Measurements from ENCODE around the gene BAG1. TPM values are rescaled to one million over a fixed set of nuclear protein-coding genes. Genes with fewer than 3 reads are reported as not detected.

BAG1 gene
- total RNA-seq, 4 donors from 2014 or later = 39.7 to 143 (median 59.4) TPM

DNA sequence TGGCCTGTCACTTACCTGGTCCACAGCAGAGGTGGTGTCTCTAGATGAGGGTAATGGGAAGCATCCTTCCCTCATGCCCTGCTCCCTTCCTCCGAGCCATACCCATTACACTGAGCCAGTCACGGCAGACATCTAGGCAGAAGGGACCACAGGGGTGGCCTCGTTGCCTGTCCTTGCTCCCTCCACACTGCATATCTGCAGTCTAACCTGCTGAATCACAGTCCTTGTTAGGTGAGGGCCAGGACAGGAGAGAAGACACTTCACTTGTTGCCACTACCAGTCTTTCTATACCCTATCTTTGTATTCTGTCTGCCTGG lies 43.0 kb downstream of the BAG1 start:
- Histone ChIP-seq H3K27ac (no peak overlapping the region), H3K9me3 (no peaks in the 10 kb centered on the region), H3K4me3 (no peak overlapping the region), H3K4me1 (peaks cover 0 to 5% of the 10 kb centered on the region in 2 donors), H3K36me3 (no peaks in the 10 kb centered on the region), H3K27me3 (no peaks in the 10 kb centered on the region)
- TF ChIP-seq POLR2A (IDR thresholded peaks at IDR 0.05) (no peak), CTCF (IDR thresholded peaks at IDR 0.05) (no peak)
- intact Hi-C loops (cut with DNase I; ENCODE audit: low total_unique reads) = loop anchor here (5.0 kb wide), 1 partner anchor 139 kb away; no protein-coding TSS in a partner anchor
- DNase-seq = no peak

DNA sequence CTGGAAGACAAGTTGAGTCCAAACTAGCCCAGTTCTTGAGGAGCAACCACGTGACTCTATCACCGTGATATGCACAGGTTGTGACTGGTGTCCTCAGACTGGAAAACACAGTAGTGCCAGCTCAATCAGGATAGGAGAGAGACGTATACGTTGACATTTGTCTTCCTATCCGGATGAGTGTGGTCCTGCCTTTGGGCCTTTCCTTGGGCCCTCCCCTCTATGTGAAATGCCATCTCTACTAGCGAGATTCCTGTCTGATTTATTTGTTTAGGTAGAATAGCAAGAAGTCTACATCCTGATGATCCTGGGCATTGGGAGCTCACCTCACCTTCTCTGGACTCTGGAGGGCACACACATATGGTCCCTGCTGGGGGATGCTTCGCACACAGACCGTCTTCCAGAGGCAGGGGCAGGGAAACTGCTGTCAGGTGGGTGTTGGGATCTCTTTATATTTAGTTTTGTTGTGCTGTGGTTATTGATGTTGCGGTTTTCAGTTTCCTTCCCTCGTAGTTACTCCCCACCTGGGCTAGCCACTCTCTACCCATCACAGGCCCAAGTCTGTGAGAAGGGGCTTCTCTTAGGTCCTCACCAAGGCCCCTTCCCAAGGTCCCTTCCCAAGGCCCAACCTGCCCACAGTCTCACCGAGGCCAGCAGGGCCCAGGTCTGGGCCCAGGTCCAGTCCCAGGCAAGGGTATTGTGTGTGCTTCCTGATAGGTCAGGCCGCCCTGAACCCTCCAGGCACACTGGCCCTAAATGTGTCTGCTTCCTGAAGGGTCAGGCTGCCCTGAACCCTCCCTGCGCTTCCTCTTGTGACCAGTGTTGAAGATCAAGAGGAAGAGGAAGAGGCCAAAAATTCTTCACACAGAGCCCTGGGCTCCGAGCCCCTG lies 43.6 kb downstream of the BAG1 start:
- Histone ChIP-seq H3K36me3 (no peaks in the 10 kb centered on the region), H3K4me3 (no peak overlapping the region), H3K27ac (no peak overlapping the region), H3K27me3 (no peaks in the 10 kb centered on the region), H3K4me1 (peaks cover 0 to 5% of the 10 kb centered on the region in 2 donors), H3K9me3 (no peaks in the 10 kb centered on the region)
- TF ChIP-seq POLR2A (IDR thresholded peaks at IDR 0.05) = no peak
- peak in 1 of 4 experiments; percentile 9 for TF ChIP-seq CTCF (IDR thresholded peaks at IDR 0.05)
- intact Hi-C loops (cut with DNase I; ENCODE audit: low total_unique reads) = loop anchor here (5.0 kb wide), 1 partner anchor 139 kb away; no protein-coding TSS in a partner anchor
- DNase-seq = no peak

- H3K36me3 ChIP-seq = no peaks in the 10 kb centered on the region
- intact Hi-C loops (cut with DNase I; ENCODE audit: low total_unique reads) = no loop called here
- H3K9me3 ChIP-seq = no peaks in the 10 kb centered on the region
- no peak for TF ChIP-seq CTCF (IDR thresholded peaks at IDR 0.05)
- no peak for TF ChIP-seq POLR2A (IDR thresholded peaks at IDR 0.05)
- no peaks in the 10 kb centered on the region for H3K27me3 ChIP-seq
- no peak overlapping the region for H3K4me3 ChIP-seq
- no peak for DNase-seq
- H3K4me1 ChIP-seq = no peaks in the 10 kb centered on the region
- no peak overlapping the region for H3K27ac ChIP-seq
These were observed 52.7 kb downstream of the BAG1 start for GRCh38 chr9:33211695-33212393.

DNA sequence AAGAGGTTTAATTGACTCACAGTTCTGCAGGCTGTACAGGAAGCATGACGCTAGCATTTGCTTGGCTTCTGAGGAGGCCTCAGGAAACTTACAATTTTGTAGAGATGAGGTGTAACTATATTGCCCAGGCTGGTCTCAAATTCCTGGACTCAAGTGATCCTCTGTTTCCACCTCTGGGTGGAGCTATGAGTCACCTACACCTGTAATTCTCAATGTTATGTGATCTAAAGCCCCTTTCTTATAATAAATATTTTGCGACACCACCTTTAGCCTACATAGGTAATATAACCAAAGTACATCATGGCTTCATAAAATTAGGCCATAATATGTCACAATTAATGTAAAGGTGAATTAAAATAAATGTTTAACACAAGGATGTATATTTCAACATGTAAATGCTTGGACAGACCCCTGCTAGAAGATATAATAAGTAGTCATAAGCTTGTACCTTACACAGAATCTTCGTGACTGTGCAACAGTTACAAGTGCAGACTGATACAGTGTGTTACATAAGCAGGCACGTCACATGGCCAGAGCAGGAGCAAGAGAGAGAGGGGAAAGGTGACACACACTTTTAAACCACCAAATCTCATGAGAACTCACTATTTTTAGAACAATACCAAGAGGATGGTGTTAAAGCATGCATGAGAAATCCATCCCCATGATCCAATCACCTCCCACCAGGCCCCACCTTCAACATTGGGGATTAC lies 54.3 kb downstream of the BAG1 start:
- DNase-seq = no peak
- Histone ChIP-seq H3K27me3 (no peaks in the 10 kb centered on the region), H3K4me1 (no peaks in the 10 kb centered on the region), H3K4me3 (no peak overlapping the region), H3K9me3 (no peaks in the 10 kb centered on the region), H3K36me3 (no peaks in the 10 kb centered on the region), H3K27ac (no peak overlapping the region)
- intact Hi-C loops (cut with DNase I; ENCODE audit: low total_unique reads) = no loop called here
- TF ChIP-seq POLR2A (IDR thresholded peaks at IDR 0.05) (no peak), CTCF (IDR thresholded peaks at IDR 0.05) (no peak)

Data from uterus (tissue), 4 donors.